Measurements from ENCODE around the gene MT2A. TPM values are rescaled to one million over a fixed set of nuclear protein-coding genes. Genes with fewer than 3 reads are reported as not detected.
A peak's percentile ranks its signal among the peaks of the same experiment; 100 is the strongest.

MT2A gene
- total RNA-seq, 3 donors from 2014 or later (not counting 1 experiment from before 2014, with no cell fraction given), result 33.0 to 81.5 (median 70.6) TPM

DNA sequence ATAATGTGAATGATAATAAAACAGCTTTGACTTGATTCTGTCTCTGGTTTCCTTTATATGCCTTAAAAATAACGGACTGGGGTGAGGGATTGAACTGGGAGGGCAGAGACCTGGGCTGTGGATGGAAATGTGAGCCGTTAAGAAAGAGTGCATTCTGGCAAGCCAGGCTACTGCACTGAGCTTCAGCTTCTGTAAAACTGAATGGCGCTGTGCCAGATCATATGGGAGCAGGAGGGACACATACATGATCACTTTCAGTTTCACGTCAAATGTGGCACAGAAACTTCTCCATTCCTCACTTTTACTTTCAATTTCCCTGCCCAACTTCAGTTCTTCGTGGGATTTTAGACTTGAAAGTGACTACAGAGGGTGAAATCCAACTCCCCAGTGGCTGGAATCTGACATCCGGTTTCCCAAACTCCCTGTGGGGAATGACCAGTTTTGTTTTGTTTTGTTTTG lies 1.1 kb downstream of the MT2A start:
- Mint-ChIP-seq H3K27ac (peak overlapping the region; percentile 89 to 96), H3K4me1 (peaks cover 50 to 51% of the 10 kb centered on the region in 2 donors), H3K9me3 (no peaks in the 10 kb centered on the region), H3K27me3 (ENCODE audit: low read depth in 2 of 2) (peaks cover 0 to 3% of the 10 kb centered on the region in 2 donors), H3K4me3 (peak overlapping the region; percentile 95), H3K36me3 (no peaks in the 10 kb centered on the region)
- peak; percentile 42 to 59 (median 43) for ATAC-seq
- Histone ChIP-seq H3K4me3 (ENCODE audit: low read length) (peak overlapping the region; percentile 59), H3K9me3 (ENCODE audit: control insufficient read depth, insufficient read depth, low read length) (no peaks in the 10 kb centered on the region), H3K27ac (ENCODE audit: low read length) (peak overlapping the region; percentile 87), H3K4me1 (ENCODE audit: control insufficient read depth, insufficient read depth, low read length) (peaks cover 47% of the 10 kb centered on the region), H3K27me3 (ENCODE audit: control insufficient read depth, insufficient read depth, low read length) (no peaks in the 10 kb centered on the region), H3K36me3 (ENCODE audit: control insufficient read depth, insufficient read depth, low read length) (no peaks in the 10 kb centered on the region)
- WGBS (ENCODE audit: insufficient coverage), result 1% methylated on average over 6 of the region's 6 CpGs
- TF ChIP-seq, protein P1, sequence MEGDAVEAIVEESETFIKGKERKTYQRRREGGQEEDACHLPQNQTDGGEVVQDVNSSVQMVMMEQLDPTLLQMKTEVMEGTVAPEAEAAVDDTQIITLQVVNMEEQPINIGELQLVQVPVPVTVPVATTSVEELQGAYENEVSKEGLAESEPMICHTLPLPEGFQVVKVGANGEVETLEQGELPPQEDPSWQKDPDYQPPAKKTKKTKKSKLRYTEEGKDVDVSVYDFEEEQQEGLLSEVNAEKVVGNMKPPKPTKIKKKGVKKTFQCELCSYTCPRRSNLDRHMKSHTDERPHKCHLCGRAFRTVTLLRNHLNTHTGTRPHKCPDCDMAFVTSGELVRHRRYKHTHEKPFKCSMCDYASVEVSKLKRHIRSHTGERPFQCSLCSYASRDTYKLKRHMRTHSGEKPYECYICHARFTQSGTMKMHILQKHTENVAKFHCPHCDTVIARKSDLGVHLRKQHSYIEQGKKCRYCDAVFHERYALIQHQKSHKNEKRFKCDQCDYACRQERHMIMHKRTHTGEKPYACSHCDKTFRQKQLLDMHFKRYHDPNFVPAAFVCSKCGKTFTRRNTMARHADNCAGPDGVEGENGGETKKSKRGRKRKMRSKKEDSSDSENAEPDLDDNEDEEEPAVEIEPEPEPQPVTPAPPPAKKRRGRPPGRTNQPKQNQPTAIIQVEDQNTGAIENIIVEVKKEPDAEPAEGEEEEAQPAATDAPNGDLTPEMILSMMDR (IDR thresholded peaks at IDR 0.05), result no peak
- intact Hi-C loops (cut with micrococcal nuclease), result no loop called here
- DNase-seq, result peak; percentile 52 to 95

DNA sequence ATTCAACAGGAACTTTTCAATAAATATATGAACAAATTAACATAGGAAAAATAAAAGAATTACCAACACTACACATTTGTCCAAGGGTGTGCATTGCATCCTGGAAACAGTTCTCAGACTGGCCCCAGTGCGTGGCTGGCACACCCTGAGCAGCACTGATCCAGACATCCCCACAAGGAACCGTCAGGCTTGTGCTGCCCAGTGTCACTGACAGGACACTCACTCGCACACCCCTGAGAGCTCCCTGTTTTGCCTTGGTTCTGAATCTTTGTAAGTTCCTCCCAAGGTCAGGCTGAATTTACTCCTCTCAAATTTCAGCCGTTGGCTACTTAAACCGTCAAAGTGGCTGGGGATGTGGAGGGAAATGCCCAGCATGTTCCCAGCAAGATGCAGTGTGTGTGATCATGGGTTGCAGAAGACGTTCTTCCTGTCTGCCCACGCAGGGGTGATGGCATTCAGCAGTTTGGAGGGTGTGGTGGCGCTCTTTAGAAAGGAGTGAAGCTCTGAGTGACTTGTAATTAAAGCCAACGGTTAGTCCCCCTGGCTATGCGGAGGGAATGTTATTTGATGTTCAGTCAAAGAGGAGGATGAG lies 1.7 kb downstream of the MT2A start:
- peaks cover 0 to 3% of the 10 kb centered on the region in 2 donors for H3K27me3 Mint-ChIP-seq (ENCODE audit: low read depth in 2 of 2)
- ATAC-seq, result peak; percentile 13 to 67 (median 65)
- no peaks in the 10 kb centered on the region for H3K9me3 ChIP-seq (ENCODE audit: control insufficient read depth, insufficient read depth, low read length)
- peaks cover 50 to 51% of the 10 kb centered on the region in 2 donors for H3K4me1 Mint-ChIP-seq
- DNase-seq, result peak in 1 of 2 donors; percentile 91
- H3K36me3 Mint-ChIP-seq, result no peaks in the 10 kb centered on the region
- H3K4me3 Mint-ChIP-seq, result peak overlapping the region; percentile 95
- H3K4me3 ChIP-seq (ENCODE audit: low read length), result peak overlapping the region; percentile 59
- intact Hi-C loops (cut with micrococcal nuclease), result no loop called here
- 28% methylated on average over 10 of the region's 10 CpGs for WGBS (ENCODE audit: insufficient coverage)
- H3K27me3 ChIP-seq (ENCODE audit: control insufficient read depth, insufficient read depth, low read length), result no peaks in the 10 kb centered on the region
- peaks cover 47% of the 10 kb centered on the region for H3K4me1 ChIP-seq (ENCODE audit: control insufficient read depth, insufficient read depth, low read length)
- no peaks in the 10 kb centered on the region for H3K36me3 ChIP-seq (ENCODE audit: control insufficient read depth, insufficient read depth, low read length)
- TF ChIP-seq, protein P1 (IDR thresholded peaks at IDR 0.05), result no peak
- H3K9me3 Mint-ChIP-seq, result no peaks in the 10 kb centered on the region
- H3K27ac Mint-ChIP-seq, result peak overlapping the region; percentile 89 to 96
- peak overlapping the region; percentile 87 for H3K27ac ChIP-seq (ENCODE audit: low read length)

DNA sequence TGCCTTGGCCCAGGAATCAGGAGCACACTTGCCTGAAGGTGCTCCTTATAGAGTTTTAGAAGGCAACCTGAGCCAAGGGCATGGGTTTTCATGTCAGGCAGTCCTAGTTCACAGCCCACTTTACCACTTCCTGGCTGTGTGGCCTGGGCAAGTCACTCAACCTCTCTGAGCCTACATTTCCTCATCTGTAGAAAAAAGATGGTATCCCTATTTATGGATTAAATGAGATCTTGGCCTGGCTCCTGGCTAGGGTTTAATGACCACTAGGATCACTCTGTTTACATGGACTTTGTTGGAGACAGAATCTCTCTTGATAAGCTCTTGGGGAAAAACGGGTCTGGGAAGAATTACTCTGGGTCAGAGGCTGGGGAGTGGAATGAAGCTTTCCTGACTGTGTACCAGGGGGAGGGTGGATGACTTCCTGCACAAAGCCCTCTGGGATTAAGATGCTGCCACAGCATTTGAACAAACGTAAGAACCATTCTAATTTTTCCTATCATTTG lies 2.3 kb downstream of the MT2A start:
- no peak overlapping the region for H3K4me3 ChIP-seq (ENCODE audit: low read length)
- peak in 1 of 3 donors; percentile 25 for ATAC-seq
- Mint-ChIP-seq H3K27ac (peak overlapping the region; percentile 89 to 96), H3K36me3 (no peaks in the 10 kb centered on the region), H3K27me3 (ENCODE audit: low read depth in 2 of 2) (peaks cover 0 to 4% of the 10 kb centered on the region in 2 donors), H3K4me3 (peak overlapping the region; percentile 95), H3K4me1 (peaks cover 50 to 51% of the 10 kb centered on the region in 2 donors), H3K9me3 (no peaks in the 10 kb centered on the region)
- intact Hi-C loops (cut with micrococcal nuclease), result no loop called here
- TF ChIP-seq, protein P1 (IDR thresholded peaks at IDR 0.05), result no peak
- DNase-seq, result no peak
- 65% methylated on average over 2 of the region's 2 CpGs for WGBS (ENCODE audit: insufficient coverage)
- no peaks in the 10 kb centered on the region for H3K9me3 ChIP-seq (ENCODE audit: control insufficient read depth, insufficient read depth, low read length)
- H3K27ac ChIP-seq (ENCODE audit: low read length), result peak overlapping the region; percentile 87
- no peaks in the 10 kb centered on the region for H3K36me3 ChIP-seq (ENCODE audit: control insufficient read depth, insufficient read depth, low read length)
- H3K27me3 ChIP-seq (ENCODE audit: control insufficient read depth, insufficient read depth, low read length), result no peaks in the 10 kb centered on the region
- H3K4me1 ChIP-seq (ENCODE audit: control insufficient read depth, insufficient read depth, low read length), result peaks cover 47% of the 10 kb centered on the region

Data from natural killer cell (primary cell).